GM23338 (cell line): ENCODE results near the gene HTR6. TPM values are rescaled to one million over a fixed set of nuclear protein-coding genes. Genes with fewer than 3 reads are reported as not detected.

Experiments used
- ATAC-seq: fragments of 200-7000 bp; cut with Tn5 transposase; 3 replicates; pipeline ENCODE4 v1.9.1; 2020
- DNase-seq: peaks from one replicate; pipeline ENCODE4 v3.0.0-alpha.2; 2015; ENCODE audit warnings: low spot score
- H2AFZ ChIP-seq: fragments of 200-600 bp; sonication (generic); 2 replicates; pipeline ENCODE4 v1.8.0; 2016; ENCODE audit warnings: antibody characterized with exemption, mild to moderate bottlenecking, moderate library complexity
- H3F3A ChIP-seq: fragments of 200-600 bp; sonication (generic); replicated peaks from 2 replicates; pipeline ENCODE4 v1.8.0; 2017; ENCODE audit warnings: antibody characterized with exemption, mixed run types, low read depth
- H3K27ac ChIP-seq: fragments of 200-600 bp; sonication (generic); 2 replicates; pipeline ENCODE4 v1.6.1; 2016; ENCODE audit warnings: low read depth
- H3K27me3 ChIP-seq: fragments of 200-600 bp; sonication (generic); 2 replicates; pipeline ENCODE4 v1.8.0; 2016; ENCODE audit warnings: mild to moderate bottlenecking, mixed run types, moderate library complexity; ENCODE audit not compliant: insufficient read depth
- H3K36me3 ChIP-seq: fragments of 200-600 bp; sonication (generic); 2 replicates; pipeline ENCODE4 v1.8.0; 2016; ENCODE audit warnings: mild to moderate bottlenecking; ENCODE audit not compliant: insufficient read depth
- H3K4me1 ChIP-seq: fragments of 200-600 bp; sonication (generic); 2 replicates; pipeline ENCODE4 v1.8.0; 2016; ENCODE audit warnings: mild to moderate bottlenecking, moderate library complexity; ENCODE audit not compliant: insufficient read depth
- H3K4me2 ChIP-seq: fragments of 200-600 bp; sonication (generic); 2 replicates; pipeline ENCODE4 v1.7.1; 2017; ENCODE audit warnings: mixed run types
- H3K4me3 ChIP-seq: fragments of 200-600 bp; sonication (generic); 2 replicates; pipeline ENCODE4 v1.6.1; 2016; ENCODE audit warnings: mixed run types
- H3K79me2 ChIP-seq: fragments of 200-600 bp; sonication (generic); replicated peaks from 2 replicates; pipeline ENCODE4 v1.8.0; 2017; ENCODE audit warnings: mild to moderate bottlenecking; ENCODE audit not compliant: insufficient read depth
- H3K9me2 ChIP-seq: fragments of 200-600 bp; sonication (generic); 2 replicates; pipeline ENCODE4 v1.8.0; 2017; ENCODE audit not compliant: insufficient read depth
- H4K20me1 ChIP-seq: fragments of 200-600 bp; sonication (generic); replicated peaks from 2 replicates; pipeline ENCODE4 v1.8.0; 2017; ENCODE audit warnings: mild to moderate bottlenecking; ENCODE audit not compliant: insufficient read depth
- H3K27ac Mint-ChIP-seq: 2 replicates; pipeline ENCODE4 v1.8.0; 2020; ENCODE audit warnings: inconsistent platforms, mild to moderate bottlenecking, moderate library complexity, mixed read lengths
- H3K27me3 Mint-ChIP-seq: 3 replicates; pipeline ENCODE4 v1.8.0; 2022; ENCODE audit warnings: low read depth, mild to moderate bottlenecking, moderate library complexity, mixed read lengths, inconsistent platforms; ENCODE audit not compliant: insufficient read depth, poor library complexity
- H3K36me3 Mint-ChIP-seq: 3 replicates; pipeline ENCODE4 v1.8.0; 2021; ENCODE audit warnings: low read depth, mild to moderate bottlenecking, inconsistent platforms, moderate library complexity, mixed read lengths
- H3K4me1 Mint-ChIP-seq: 3 replicates; pipeline ENCODE4 v1.8.0; 2020; ENCODE audit warnings: mild to moderate bottlenecking, inconsistent platforms, mixed read lengths
- H3K4me3 Mint-ChIP-seq: 3 replicates; pipeline ENCODE4 v1.8.0; 2021; ENCODE audit warnings: moderate library complexity, mild to moderate bottlenecking, inconsistent platforms, mixed read lengths
- H3K9me3 Mint-ChIP-seq: 3 replicates; pipeline ENCODE4 v1.8.0; 2020; ENCODE audit warnings: moderate library complexity, mild to moderate bottlenecking, inconsistent platforms, mixed read lengths
- EZH2 ChIP-seq: fragments of 200-600 bp; sonication (generic); IDR thresholded peaks from one replicate; pipeline ENCODE4 v1.8.0; 2017; ENCODE audit warnings: antibody characterized with exemption, mild to moderate bottlenecking, low read depth; ENCODE audit not compliant: unreplicated experiment
- EZH2phosphoT487 ChIP-seq: fragments of 200-600 bp; sonication (generic); IDR thresholded peaks from one replicate; pipeline ENCODE4 v1.8.1; 2018; ENCODE audit warnings: antibody characterized with exemption; ENCODE audit not compliant: unreplicated experiment
- NANOG ChIP-seq: IDR thresholded peaks from 2 replicates; pipeline ENCODE4 v1.6.1; 2016; ENCODE audit warnings: antibody characterized with exemption, borderline replicate concordance
- polyA plus RNA-seq: library from polyadenylated mRNA; unstranded; fragments of >200 nt; fragmentation: Nextera tagmentation; extraction: Ambion mirVana; gene quantifications from 2 replicates; pipeline ENCODE4 v1.2.1, GENCODE V29; 2016
- total RNA-seq: library from RNA; depleted of rRNA; stranded (reverse); fragments of >200 nt; shearing (Covaris generic); gene quantifications from 2 replicates; pipeline ENCODE4 v1.2.3, GENCODE V29; 2014
- TF ChIP-seq, protein P1 (sequence below): fragments of 250-450 bp; sonication (Bioruptor Pico); IDR thresholded peaks from 2 replicates; pipeline ENCODE4 v1.5.0; 2020; ENCODE audit warnings: mild to moderate bottlenecking, moderate library complexity
- TF ChIP-seq, protein P2 (sequence below): IDR thresholded peaks from one replicate; pipeline ENCODE4 v1.6.1; 2018; ENCODE audit warnings: antibody characterized with exemption; ENCODE audit not compliant: unreplicated experiment

Gene HTR6
- total and polyA plus RNA-seq, 2 experiments from 2014 or later: 0.26 to 0.66 TPM

DNA sequence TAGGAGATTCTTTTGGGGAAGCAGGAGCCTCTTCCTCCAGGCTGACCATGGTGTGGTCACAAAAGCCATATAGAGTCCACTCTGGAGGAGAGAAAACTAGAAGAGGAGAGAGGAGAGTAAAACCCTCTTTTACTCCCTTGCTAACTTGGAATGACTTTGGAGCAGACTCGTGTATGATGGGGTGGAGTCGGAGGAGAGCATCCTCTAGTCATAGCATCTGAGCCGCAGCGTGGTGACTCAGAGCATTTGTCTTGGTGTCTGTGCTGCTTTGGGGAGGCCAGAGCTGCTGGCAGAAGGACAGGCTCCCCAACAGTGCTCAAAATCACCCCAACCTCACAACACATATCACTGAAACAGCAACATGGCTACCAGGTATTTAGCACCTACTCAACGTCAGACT, 11.1 kb downstream of the HTR6 start:
- Mint-ChIP-seq H3K27me3 (peaks cover 5% of the 10 kb centered on the region), H3K27ac (no peak overlapping the region), H3K4me3 (no peak overlapping the region; the same call in 2 of the 3 replicates), H3K9me3 (no peaks in the 10 kb centered on the region; the same call in 2 of the 3 replicates), H3K36me3 (no peaks in the 10 kb centered on the region), H3K4me1 (peaks cover 8% of the 10 kb centered on the region)
- no peaks in the 10 kb centered on the region for H3K9me2 ChIP-seq
- H3K27me3 ChIP-seq: no peaks in the 10 kb centered on the region
- H3K36me3 ChIP-seq: no peaks in the 10 kb centered on the region
- H4K20me1 ChIP-seq: 0 out of 2 replicates have a peak, but pooled peaks cover 3% of the 10 kb centered on the region
- H2AFZ ChIP-seq: no peak overlapping the region
- no peak overlapping the region for H3K4me2 ChIP-seq
- H3K79me2 ChIP-seq: no peaks in the 10 kb centered on the region
- no peak overlapping the region for H3K4me3 ChIP-seq
- no peaks in the 10 kb centered on the region for H3F3A ChIP-seq
- ATAC-seq (no peak), DNase-seq (no peak)
- no peak overlapping the region for H3K27ac ChIP-seq
- H3K4me1 ChIP-seq: no peaks in the 10 kb centered on the region
- TF ChIP-seq, protein P1, sequence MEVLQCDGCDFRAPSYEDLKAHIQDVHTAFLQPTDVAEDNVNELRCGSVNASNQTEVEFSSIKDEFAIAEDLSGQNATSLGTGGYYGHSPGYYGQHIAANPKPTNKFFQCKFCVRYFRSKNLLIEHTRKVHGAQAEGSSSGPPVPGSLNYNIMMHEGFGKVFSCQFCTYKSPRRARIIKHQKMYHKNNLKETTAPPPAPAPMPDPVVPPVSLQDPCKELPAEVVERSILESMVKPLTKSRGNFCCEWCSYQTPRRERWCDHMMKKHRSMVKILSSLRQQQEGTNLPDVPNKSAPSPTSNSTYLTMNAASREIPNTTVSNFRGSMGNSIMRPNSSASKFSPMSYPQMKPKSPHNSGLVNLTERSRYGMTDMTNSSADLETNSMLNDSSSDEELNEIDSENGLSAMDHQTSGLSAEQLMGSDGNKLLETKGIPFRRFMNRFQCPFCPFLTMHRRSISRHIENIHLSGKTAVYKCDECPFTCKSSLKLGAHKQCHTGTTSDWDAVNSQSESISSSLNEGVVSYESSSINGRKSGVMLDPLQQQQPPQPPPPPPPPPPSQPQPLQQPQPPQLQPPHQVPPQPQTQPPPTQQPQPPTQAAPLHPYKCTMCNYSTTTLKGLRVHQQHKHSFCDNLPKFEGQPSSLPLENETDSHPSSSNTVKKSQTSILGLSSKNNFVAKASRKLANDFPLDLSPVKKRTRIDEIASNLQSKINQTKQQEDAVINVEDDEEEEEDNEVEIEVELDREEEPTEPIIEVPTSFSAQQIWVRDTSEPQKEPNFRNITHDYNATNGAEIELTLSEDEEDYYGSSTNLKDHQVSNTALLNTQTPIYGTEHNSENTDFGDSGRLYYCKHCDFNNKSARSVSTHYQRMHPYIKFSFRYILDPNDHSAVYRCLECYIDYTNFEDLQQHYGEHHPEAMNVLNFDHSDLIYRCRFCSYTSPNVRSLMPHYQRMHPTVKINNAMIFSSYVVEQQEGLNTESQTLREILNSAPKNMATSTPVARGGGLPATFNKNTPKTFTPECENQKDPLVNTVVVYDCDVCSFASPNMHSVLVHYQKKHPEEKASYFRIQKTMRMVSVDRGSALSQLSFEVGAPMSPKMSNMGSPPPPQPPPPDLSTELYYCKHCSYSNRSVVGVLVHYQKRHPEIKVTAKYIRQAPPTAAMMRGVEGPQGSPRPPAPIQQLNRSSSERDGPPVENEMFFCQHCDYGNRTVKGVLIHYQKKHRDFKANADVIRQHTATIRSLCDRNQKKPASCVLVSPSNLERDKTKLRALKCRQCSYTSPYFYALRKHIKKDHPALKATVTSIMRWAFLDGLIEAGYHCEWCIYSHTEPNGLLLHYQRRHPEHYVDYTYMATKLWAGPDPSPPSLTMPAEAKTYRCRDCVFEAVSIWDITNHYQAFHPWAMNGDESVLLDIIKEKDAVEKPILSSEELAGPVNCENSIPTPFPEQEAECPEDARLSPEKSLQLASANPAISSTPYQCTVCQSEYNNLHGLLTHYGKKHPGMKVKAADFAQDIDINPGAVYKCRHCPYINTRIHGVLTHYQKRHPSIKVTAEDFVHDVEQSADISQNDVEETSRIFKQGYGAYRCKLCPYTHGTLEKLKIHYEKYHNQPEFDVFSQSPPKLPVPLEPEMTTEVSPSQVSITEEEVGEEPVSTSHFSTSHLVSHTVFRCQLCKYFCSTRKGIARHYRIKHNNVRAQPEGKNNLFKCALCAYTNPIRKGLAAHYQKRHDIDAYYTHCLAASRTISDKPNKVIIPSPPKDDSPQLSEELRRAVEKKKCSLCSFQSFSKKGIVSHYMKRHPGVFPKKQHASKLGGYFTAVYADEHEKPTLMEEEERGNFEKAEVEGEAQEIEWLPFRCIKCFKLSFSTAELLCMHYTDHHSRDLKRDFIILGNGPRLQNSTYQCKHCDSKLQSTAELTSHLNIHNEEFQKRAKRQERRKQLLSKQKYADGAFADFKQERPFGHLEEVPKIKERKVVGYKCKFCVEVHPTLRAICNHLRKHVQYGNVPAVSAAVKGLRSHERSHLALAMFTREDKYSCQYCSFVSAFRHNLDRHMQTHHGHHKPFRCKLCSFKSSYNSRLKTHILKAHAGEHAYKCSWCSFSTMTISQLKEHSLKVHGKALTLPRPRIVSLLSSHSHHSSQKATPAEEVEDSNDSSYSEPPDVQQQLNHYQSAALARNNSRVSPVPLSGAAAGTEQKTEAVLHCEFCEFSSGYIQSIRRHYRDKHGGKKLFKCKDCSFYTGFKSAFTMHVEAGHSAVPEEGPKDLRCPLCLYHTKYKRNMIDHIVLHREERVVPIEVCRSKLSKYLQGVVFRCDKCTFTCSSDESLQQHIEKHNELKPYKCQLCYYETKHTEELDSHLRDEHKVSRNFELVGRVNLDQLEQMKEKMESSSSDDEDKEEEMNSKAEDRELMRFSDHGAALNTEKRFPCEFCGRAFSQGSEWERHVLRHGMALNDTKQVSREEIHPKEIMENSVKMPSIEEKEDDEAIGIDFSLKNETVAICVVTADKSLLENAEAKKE (CRISPR knock-in tag): no peak
- TF ChIP-seq NANOG: no peak
- no peak for TF ChIP-seq EZH2phosphoT487

DNA sequence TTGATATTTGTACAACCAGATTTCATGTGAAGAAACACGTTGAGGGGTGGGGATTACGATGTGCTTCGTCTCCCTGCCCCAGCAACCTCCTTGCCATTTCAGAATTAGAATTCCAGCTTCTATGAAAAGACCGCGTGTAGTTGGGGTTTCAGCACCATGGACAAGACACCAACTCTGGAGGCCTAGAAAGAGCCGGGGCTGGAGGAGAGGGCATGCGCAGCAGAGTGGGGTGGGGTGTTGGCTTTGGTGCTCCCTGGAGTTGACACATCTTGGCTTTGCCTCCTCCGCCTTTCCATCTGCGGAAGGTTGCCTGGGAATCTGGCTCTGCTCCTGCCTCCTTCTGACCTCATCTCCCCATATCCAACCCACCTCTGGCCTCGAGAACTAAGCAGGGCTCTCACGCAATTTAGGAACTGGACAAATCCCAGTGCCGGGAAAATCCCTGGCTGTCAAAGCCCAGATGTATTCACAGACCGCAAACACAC, 11.8 kb downstream of the HTR6 start:
- peaks cover 8% of the 10 kb centered on the region for H3K4me1 Mint-ChIP-seq
- H3K9me3 Mint-ChIP-seq: no peaks in the 10 kb centered on the region; the same call in 2 of the 3 replicates
- H3K4me3 ChIP-seq: no peak overlapping the region
- DNase-seq (peak; percentile 94), ATAC-seq (peak; percentile 92)
- no peaks in the 10 kb centered on the region for H3K79me2 ChIP-seq
- no peak overlapping the region for H3K27ac ChIP-seq
- no peak for TF ChIP-seq EZH2
- TF ChIP-seq, protein P2, sequence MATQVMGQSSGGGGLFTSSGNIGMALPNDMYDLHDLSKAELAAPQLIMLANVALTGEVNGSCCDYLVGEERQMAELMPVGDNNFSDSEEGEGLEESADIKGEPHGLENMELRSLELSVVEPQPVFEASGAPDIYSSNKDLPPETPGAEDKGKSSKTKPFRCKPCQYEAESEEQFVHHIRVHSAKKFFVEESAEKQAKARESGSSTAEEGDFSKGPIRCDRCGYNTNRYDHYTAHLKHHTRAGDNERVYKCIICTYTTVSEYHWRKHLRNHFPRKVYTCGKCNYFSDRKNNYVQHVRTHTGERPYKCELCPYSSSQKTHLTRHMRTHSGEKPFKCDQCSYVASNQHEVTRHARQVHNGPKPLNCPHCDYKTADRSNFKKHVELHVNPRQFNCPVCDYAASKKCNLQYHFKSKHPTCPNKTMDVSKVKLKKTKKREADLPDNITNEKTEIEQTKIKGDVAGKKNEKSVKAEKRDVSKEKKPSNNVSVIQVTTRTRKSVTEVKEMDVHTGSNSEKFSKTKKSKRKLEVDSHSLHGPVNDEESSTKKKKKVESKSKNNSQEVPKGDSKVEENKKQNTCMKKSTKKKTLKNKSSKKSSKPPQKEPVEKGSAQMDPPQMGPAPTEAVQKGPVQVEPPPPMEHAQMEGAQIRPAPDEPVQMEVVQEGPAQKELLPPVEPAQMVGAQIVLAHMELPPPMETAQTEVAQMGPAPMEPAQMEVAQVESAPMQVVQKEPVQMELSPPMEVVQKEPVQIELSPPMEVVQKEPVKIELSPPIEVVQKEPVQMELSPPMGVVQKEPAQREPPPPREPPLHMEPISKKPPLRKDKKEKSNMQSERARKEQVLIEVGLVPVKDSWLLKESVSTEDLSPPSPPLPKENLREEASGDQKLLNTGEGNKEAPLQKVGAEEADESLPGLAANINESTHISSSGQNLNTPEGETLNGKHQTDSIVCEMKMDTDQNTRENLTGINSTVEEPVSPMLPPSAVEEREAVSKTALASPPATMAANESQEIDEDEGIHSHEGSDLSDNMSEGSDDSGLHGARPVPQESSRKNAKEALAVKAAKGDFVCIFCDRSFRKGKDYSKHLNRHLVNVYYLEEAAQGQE: peak; percentile 96
- no peaks in the 10 kb centered on the region for H3K36me3 ChIP-seq
- H3K9me2 ChIP-seq: no peaks in the 10 kb centered on the region
- H3K36me3 Mint-ChIP-seq: no peaks in the 10 kb centered on the region
- no peak overlapping the region for H3K4me2 ChIP-seq
- H2AFZ ChIP-seq: no peak overlapping the region
- H4K20me1 ChIP-seq: no peaks in the 10 kb centered on the region
- no peaks in the 10 kb centered on the region for H3K4me1 ChIP-seq
- no peak overlapping the region for H3K27ac Mint-ChIP-seq
- peaks cover 5% of the 10 kb centered on the region for H3K27me3 Mint-ChIP-seq
- no peaks in the 10 kb centered on the region for H3F3A ChIP-seq
- no peak overlapping the region for H3K4me3 Mint-ChIP-seq
- no peaks in the 10 kb centered on the region for H3K27me3 ChIP-seq
